ENCODE results near the gene SCAMP4. TPM values are rescaled to one million over a fixed set of nuclear protein-coding genes. Genes with fewer than 3 reads are reported as not detected.

The SCAMP4 gene
- total RNA-seq, 6 donors from 2014 or later, result 52.0 to 117 (median 75.3) TPM

- Histone ChIP-seq H3K36me3 (no peaks in the 10 kb centered on the region), H3K4me1 (peaks cover 36 to 54% (median 48%) of the 10 kb centered on the region in 4 donors), H3K4me3 (peak within 1 kb of the TSS; percentile 71 to 98 (median 94)), H3K9me3 (no peaks in the 10 kb centered on the region), H3K27me3 (no peaks in the 10 kb centered on the region), H3K27ac (peak within 1 kb of the TSS; percentile 91 to 95 (median 93))
- TF ChIP-seq POLR2AphosphoS5 (IDR thresholded peaks at IDR 0.05), result no peak
- TF ChIP-seq CTCF (IDR thresholded peaks at IDR 0.05), result peak in 2 of 6 experiments; percentile 5 to 27
- peak in 3 of 4 donors; percentile 36 to 74 (median 41) for TF ChIP-seq POLR2A (IDR thresholded peaks at IDR 0.05)
- no peak for TF ChIP-seq EP300 (IDR thresholded peaks at IDR 0.05)
- 0% methylated on average over 2 of the region's 63 CpGs; no CpG with 5 or more reads in 1 of the 2 donors for WGBS, 2 donors
- no peak for ATAC-seq (ENCODE audit: low FRiP score in 2 of 2)
- DNase-seq, result no peak
Measured at GRCh38 chr19:1863328-1863637, 41.9 kb upstream of the SCAMP4 start, which contains the start of gene KLF16. Gene KLF16, minus strand, starts transcription at chr19:1863579. Its CDS starts 82 bp downstream, at chr19:1863497.

- Histone ChIP-seq H3K4me3 (peak overlapping the region; percentile 53 to 98 (median 80)), H3K27me3 (no peaks in the 10 kb centered on the region), H3K27ac (peak overlapping the region; percentile 91 to 95 (median 93)), H3K9me3 (no peaks in the 10 kb centered on the region), H3K36me3 (no peaks in the 10 kb centered on the region), H3K4me1 (peaks cover 35 to 48% (median 42%) of the 10 kb centered on the region in 4 donors)
- peak in 1 of 6 experiments; percentile 2 for TF ChIP-seq CTCF (IDR thresholded peaks at IDR 0.05)
- no peak for TF ChIP-seq EP300 (IDR thresholded peaks at IDR 0.05)
- TF ChIP-seq POLR2AphosphoS5 (IDR thresholded peaks at IDR 0.05), result peak in 1 of 2 donors; percentile 25
- no peak for TF ChIP-seq POLR2A (IDR thresholded peaks at IDR 0.05)
- DNase-seq (peak; percentile 92 to 98), ATAC-seq (ENCODE audit: low FRiP score in 2 of 2) (peak; percentile 88 to 92)
- WGBS, 2 donors, result 1% methylated on average over 17 of the region's 115 CpGs; no CpG with 5 or more reads in 1 of the 2 donors
Measured at GRCh38 chr19:1863638-1864479, 41.3 kb upstream of the SCAMP4 start.

- Histone ChIP-seq H3K4me3 (peak overlapping the region; percentile 53 to 98 (median 80)), H3K9me3 (no peaks in the 10 kb centered on the region), H3K36me3 (no peaks in the 10 kb centered on the region), H3K27ac (peak overlapping the region; percentile 91 to 95 (median 93)), H3K27me3 (no peaks in the 10 kb centered on the region), H3K4me1 (peaks cover 33 to 41% (median 35%) of the 10 kb centered on the region in 4 donors)
- ATAC-seq (ENCODE audit: low FRiP score in 2 of 2), result peak; percentile 83 to 84
- TF ChIP-seq POLR2AphosphoS5 (IDR thresholded peaks at IDR 0.05), result peak in 1 of 2 donors; percentile 4
- TF ChIP-seq EP300 (IDR thresholded peaks at IDR 0.05), result no peak
- TF ChIP-seq CTCF (IDR thresholded peaks at IDR 0.05), result peak; percentile 86 to 98 (median 92)
- TF ChIP-seq POLR2A (IDR thresholded peaks at IDR 0.05), result peak in 1 of 4 donors; percentile 37
- WGBS, 2 donors, result 8 to 50% methylated on average over 3 to 45 of the region's 52 CpGs
- DNase-seq, result peak; percentile 82 to 95
Measured at GRCh38 chr19:1864480-1865171, 40.6 kb upstream of the SCAMP4 start.

- no peak for TF ChIP-seq POLR2A (IDR thresholded peaks at IDR 0.05)
- no peak for TF ChIP-seq EP300 (IDR thresholded peaks at IDR 0.05)
- TF ChIP-seq POLR2AphosphoS5 (IDR thresholded peaks at IDR 0.05), result no peak
- no peak for TF ChIP-seq CTCF (IDR thresholded peaks at IDR 0.05)
- H3K9me3 ChIP-seq, result no peaks in the 10 kb centered on the region
- no peak for ATAC-seq (ENCODE audit: low FRiP score in 2 of 2)
- H3K27ac ChIP-seq, result peak overlapping the region; percentile 91 to 95 (median 93)
- peaks cover 25 to 33% (median 28%) of the 10 kb centered on the region in 4 donors for H3K4me1 ChIP-seq
- no peaks in the 10 kb centered on the region for H3K27me3 ChIP-seq
- H3K4me3 ChIP-seq, result peak overlapping the region in 2 of 4 donors; percentile 71 to 98
- DNase-seq, result no peak
- H3K36me3 ChIP-seq, result no peaks in the 10 kb centered on the region
- whole genome bisulfite sequencing, 2 donors, result 82 to 88% methylated on average over 13 to 16 of the region's 17 CpGs
Measured at GRCh38 chr19:1865172-1866010, 39.8 kb upstream of the SCAMP4 start.
